GDM1 (cell line): Measurements from ENCODE around the gene PRDX3.

Experiments
- DNase-seq: peaks from one replicate; lab custom pipeline; 2025; lab: John Stamatoyannopoulos, UW

Gene PRDX3

DNA sequence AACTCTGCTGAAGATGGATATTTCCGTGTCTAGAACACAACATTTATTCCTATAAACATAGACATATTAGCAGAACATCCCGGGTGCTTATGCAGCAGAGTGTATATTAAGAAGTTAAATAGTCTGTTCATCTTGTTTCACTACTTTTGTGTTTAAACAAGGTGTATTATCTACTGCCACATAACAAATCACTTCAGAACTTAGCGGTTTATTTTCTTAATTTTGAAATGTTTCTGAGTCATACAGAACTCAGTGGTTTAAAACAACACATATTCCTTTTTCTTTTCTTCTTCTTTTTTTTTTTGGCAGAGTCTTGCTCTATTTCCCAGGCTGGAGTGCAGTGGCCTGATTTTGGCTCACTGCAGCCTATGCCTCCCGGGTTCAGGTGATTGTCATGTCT is 48.9 kb downstream of the PRDX3 start:
- no peak for DNase-seq

DNA sequence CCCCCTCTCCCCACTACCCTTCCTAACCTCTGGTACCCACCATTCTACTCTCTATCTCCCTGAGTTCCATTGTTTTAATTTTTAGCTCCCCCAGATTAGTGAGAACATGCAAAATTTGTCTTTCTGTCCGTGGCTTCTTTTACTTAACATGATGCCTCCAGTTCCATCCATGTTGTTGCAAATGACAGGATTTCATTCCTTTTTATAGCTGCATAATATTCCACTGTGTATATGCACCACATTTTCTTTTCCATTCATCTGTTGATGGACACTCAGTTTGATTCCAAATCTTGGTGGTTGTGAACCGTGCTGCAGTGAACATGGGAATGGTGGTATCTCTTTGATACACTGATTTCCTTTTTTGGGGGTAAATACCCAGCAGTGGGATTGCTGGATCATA is 52.7 kb downstream of the PRDX3 start:
- DNase-seq = no peak

DNA sequence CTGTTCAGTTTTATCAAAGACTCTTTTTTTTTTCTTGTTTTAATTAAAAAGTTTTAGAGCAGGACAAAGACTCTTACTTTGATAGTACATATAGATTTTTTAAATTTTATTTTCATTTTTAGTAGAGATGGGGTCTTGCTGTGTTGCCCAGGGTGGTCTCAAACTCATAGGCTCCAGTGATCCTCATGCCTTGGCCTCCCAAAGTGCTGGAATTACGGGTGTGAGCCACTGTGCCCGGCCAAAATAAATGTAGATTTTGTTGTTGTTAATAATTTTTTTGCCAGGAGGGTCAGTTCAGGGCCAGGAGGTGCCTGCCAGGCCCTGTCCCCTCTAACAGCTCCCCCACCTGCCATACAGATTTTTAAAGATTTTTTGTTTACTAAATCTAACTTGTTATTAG is 57.7 kb downstream of the PRDX3 start:
- no peak for DNase-seq

DNA sequence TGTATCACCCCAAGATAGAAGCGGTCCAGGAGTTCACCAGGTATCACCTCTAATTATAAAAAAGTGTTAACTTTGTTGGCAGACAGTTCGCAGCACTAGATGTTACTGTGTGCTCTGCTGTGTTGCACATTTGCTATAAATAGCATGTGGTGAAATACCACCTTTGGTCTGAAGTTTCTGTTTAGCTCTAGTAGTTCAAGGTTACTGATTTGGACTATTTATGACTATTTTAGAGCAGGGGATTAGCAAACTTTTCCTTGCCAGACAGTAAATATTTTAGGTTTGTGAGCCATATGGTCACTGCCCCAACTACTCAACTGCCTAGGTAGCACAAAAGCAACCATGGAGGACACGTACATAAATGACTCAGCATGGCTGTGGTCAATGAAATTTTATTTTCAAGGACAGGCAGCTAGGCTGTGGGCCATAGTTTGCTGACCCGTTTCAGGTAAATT is 58.2 kb downstream of the PRDX3 start:
- no peak for DNase-seq

DNA sequence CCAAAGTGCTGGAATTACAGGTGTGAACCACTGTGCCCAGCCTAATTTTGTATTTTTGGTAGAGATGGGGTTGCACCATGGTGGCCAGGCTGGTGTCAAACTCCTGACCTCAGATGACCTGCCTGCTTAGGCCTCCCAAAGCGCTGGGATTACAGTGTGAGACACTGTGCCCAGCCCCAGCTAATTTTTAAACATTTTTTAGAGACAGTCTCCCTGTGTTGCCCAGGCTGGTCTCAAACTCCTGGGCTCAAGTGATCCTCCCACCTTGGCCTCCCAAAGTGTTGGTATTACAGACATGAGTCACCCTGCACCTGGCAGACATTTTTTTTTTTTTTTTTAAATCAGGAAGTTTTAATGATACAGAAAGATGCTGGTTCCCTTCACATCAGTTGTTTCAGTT is 59.2 kb downstream of the PRDX3 start:
- no peak for DNase-seq

DNA sequence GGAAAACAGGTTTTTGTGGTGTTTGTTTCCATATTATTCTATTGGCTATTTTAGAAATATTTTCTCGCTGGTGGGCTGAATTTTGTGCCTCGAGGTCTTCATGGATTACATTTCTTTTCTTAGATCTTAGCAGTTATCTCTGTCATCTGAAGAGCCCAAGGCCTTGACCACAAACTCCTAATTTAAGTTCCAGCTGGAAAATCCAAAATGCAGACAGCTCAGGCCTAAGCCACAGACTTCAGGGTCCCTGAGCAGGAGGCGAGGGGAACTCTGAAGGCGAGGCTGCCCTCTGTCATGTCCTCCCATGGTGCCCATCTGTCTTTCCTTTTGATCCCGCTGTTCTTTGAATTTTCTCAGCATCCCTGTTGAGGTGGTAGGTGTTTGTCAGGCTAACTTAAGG is 60.4 kb downstream of the PRDX3 start:
- no peak for DNase-seq
